HEK293 (cell line): ENCODE measurements around the gene FBXW11.

Experiments
- CTCF ChIA-PET: fragments of 350-600 bp; formaldehyde crosslinking; extraction: SDS; loops from one replicate; lab custom pipeline; 2021; ENCODE audit warnings: antibody characterized with exemption; lab: Yijun Ruan, JAX
- POLR2A ChIA-PET: fragments of 300-600 bp; formaldehyde crosslinking; extraction: SDS; loops from one replicate; lab custom pipeline; 2020; ENCODE audit warnings: antibody characterized with exemption, inconsistent platforms; lab: Yijun Ruan, JAX
- H3K27ac ChIP-seq: fragments of 200-500 bp; sonication (Bioruptor generic); 2 replicates; pipeline ENCODE4 v1.5.1; 2014; ENCODE audit warnings: low read depth, low read length, control low read depth, inconsistent platforms; ENCODE audit errors: extremely low read depth
- H3K36me3 ChIP-seq, 2 experiments: fragments of 200-500 bp in 1 of 2; sonication (Bioruptor generic) in 1 of 2; 1 replicate in 1 of 2; 2 replicates in 1 of 2; pipeline ENCODE4 v1.5.1; 2014 to 2017; ENCODE audit warnings: inconsistent platforms in 2 of 2, low read length in 2 of 2; ENCODE audit not compliant: control insufficient read depth in 2 of 2, insufficient read depth in 1 of 2
- H3K4me1 ChIP-seq: fragments of 200-500 bp; sonication (Bioruptor generic); 2 replicates; pipeline ENCODE4 v1.5.1; 2014; ENCODE audit warnings: mild to moderate bottlenecking, low read length, inconsistent platforms; ENCODE audit not compliant: control insufficient read depth, insufficient read depth
- H3K4me3 ChIP-seq: 2 replicates; pipeline ENCODE4 v1.5.1; 2011; ENCODE audit warnings: low read depth, mild to moderate bottlenecking, control low read depth, low read length, moderate library complexity
- H3K9me3 ChIP-seq: fragments of 200-500 bp; sonication (Bioruptor generic); 2 replicates; pipeline ENCODE4 v1.5.1; 2014; ENCODE audit warnings: low read depth, low read length, inconsistent platforms; ENCODE audit not compliant: control insufficient read depth, insufficient read depth
- BCL11B ChIP-seq: fragments of 450-650 bp; formaldehyde crosslinking; IDR thresholded peaks from 2 replicates; pipeline ENCODE4 v1.5.1; 2016; ENCODE audit warnings: low read depth, missing biosample characterization, missing genetic modification characterization
- CTCF ChIP-seq: fragments of 450-650 bp; formaldehyde crosslinking; IDR thresholded peaks from 2 replicates; pipeline ENCODE4 v1.5.1; 2016; ENCODE audit warnings: missing biosample characterization, missing genetic modification characterization
- FEZF1 ChIP-seq: fragments of 450-650 bp; formaldehyde crosslinking; IDR thresholded peaks from 2 replicates; pipeline ENCODE4 v1.5.1; 2016; ENCODE audit warnings: missing biosample characterization, missing genetic modification characterization
- GFI1B ChIP-seq: fragments of 450-650 bp; formaldehyde crosslinking; IDR thresholded peaks from 2 replicates; pipeline ENCODE4 v1.5.1; 2016; ENCODE audit warnings: missing biosample characterization, missing genetic modification characterization
- OSR2 ChIP-seq: fragments of 450-650 bp; formaldehyde crosslinking; IDR thresholded peaks from 2 replicates; pipeline ENCODE4 v1.5.1; 2016; ENCODE audit warnings: missing biosample characterization, missing genetic modification characterization
- ZIC2 ChIP-seq: fragments of 450-650 bp; formaldehyde crosslinking; IDR thresholded peaks from 2 replicates; pipeline ENCODE4 v1.5.1; 2016; ENCODE audit warnings: missing biosample characterization, missing genetic modification characterization
- ZNF10 ChIP-seq: fragments of 450-650 bp; formaldehyde crosslinking; IDR thresholded peaks from 2 replicates; pipeline ENCODE4 v1.5.1; 2017; ENCODE audit warnings: missing biosample characterization, missing genetic modification characterization
- ZNF202 ChIP-seq: fragments of 450-650 bp; formaldehyde crosslinking; IDR thresholded peaks from 2 replicates; pipeline ENCODE4 v1.5.1; 2016; ENCODE audit warnings: missing biosample characterization, missing genetic modification characterization, borderline replicate concordance
- ZNF248 ChIP-seq: fragments of 450-650 bp; formaldehyde crosslinking; IDR thresholded peaks from 2 replicates; pipeline ENCODE4 v1.5.1; 2017; ENCODE audit warnings: missing biosample characterization, missing genetic modification characterization
- ZNF391 ChIP-seq: fragments of 450-650 bp; formaldehyde crosslinking; IDR thresholded peaks from 2 replicates; pipeline ENCODE4 v1.5.1; 2016; ENCODE audit warnings: low read depth, missing biosample characterization, missing genetic modification characterization, borderline replicate concordance
- ZNF747 ChIP-seq: fragments of 450-650 bp; formaldehyde crosslinking; IDR thresholded peaks from 2 replicates; pipeline ENCODE4 v1.5.1; 2016; ENCODE audit warnings: missing biosample characterization, missing genetic modification characterization
- ZXDB ChIP-seq: fragments of 450-650 bp; formaldehyde crosslinking; IDR thresholded peaks from 2 replicates; pipeline ENCODE4 v1.5.1; 2016; ENCODE audit warnings: missing biosample characterization, missing genetic modification characterization
- TF ChIP-seq, protein P1 (sequence below): fragments of 450-650 bp; formaldehyde crosslinking; IDR thresholded peaks from 2 replicates; pipeline ENCODE4; 2016; ENCODE audit warnings: missing biosample characterization, missing genetic modification characterization
- TF ChIP-seq, protein P2 (sequence below): fragments of 450-650 bp; IDR thresholded peaks from 2 replicates; pipeline ENCODE4 v1.5.1; 2018; ENCODE audit warnings: missing biosample characterization, mild to moderate bottlenecking, missing genetic modification characterization
- TF ChIP-seq, protein P3 (sequence below): fragments of 450-650 bp; formaldehyde crosslinking; IDR thresholded peaks from 2 replicates; pipeline ENCODE4 v1.5.1; 2016; ENCODE audit warnings: missing biosample characterization, missing genetic modification characterization

Gene FBXW11

GRCh38 chr5:172049226-172049796 is 42.9 kb upstream of the FBXW11 start:
- no peaks in the 10 kb centered on the region for H3K9me3 ChIP-seq
- CTCF ChIA-PET = no interaction called here
- H3K27ac ChIP-seq = no peak overlapping the region
- no peaks in the 10 kb centered on the region for H3K4me1 ChIP-seq
- peaks cover 0 to 17% of the 10 kb centered on the region in 2 experiments; a peak in 2 of 3 replicates for H3K36me3 ChIP-seq
- H3K4me3 ChIP-seq = no peak overlapping the region
- no peak for TF ChIP-seq ZNF248 (tag by site-specific recombination)
- TF ChIP-seq, protein P1, sequence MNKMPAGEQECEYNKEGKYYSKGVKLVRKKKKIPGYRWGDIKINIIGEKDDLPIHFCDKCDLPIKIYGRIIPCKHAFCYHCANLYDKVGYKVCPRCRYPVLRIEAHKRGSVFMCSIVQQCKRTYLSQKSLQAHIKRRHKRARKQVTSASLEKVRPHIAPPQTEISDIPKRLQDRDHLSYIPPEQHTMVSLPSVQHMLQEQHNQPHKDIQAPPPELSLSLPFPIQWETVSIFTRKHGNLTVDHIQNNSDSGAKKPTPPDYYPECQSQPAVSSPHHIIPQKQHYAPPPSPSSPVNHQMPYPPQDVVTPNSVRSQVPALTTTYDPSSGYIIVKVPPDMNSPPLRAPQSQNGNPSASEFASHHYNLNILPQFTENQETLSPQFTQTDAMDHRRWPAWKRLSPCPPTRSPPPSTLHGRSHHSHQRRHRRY (tag by site-specific recombination) = no peak
- no peak for TF ChIP-seq ZXDB (tag by site-specific recombination)
- TF ChIP-seq, protein P2, sequence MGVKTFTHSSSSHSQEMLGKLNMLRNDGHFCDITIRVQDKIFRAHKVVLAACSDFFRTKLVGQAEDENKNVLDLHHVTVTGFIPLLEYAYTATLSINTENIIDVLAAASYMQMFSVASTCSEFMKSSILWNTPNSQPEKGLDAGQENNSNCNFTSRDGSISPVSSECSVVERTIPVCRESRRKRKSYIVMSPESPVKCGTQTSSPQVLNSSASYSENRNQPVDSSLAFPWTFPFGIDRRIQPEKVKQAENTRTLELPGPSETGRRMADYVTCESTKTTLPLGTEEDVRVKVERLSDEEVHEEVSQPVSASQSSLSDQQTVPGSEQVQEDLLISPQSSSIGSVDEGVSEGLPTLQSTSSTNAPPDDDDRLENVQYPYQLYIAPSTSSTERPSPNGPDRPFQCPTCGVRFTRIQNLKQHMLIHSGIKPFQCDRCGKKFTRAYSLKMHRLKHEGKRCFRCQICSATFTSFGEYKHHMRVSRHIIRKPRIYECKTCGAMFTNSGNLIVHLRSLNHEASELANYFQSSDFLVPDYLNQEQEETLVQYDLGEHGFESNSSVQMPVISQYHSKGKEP (tag by site-specific recombination) = no peak
- no peak for TF ChIP-seq OSR2
- no peak for TF ChIP-seq ZNF747 (tag by site-specific recombination)
- no peak for TF ChIP-seq BCL11B (tag by site-specific recombination)
- TF ChIP-seq GFI1B (tag by site-specific recombination) = no peak
- TF ChIP-seq CTCF (tag by site-specific recombination) = no peak
- POLR2A ChIA-PET = no interaction called here

DNA sequence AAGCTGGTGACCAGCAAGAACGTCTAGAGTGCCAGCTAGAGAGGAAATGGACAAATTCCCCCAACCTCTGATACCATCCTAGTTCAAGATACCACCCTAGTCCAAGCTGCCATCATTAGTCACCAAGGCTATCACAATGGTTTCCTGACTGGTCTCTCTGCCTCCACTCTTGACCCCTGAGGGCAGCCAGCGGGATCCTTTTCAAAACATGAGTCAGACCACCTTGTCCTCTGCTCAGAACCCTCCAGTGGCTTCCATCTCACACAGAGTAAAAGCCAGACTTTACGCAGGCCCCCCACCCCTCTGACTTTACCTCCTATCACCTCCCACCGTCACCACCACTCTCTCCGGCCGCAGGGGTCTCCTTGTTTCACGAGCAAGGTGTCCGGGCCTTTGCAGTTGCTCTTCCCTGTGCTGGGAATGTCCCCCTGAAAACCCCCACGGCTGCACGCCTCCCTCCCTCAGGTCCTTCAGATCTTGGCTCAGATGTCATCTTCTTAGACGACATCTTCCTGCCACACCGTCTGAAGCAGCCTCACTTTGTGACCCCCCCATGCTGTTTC is 42.2 kb upstream of the FBXW11 start:
- no peaks in the 10 kb centered on the region for H3K4me1 ChIP-seq
- POLR2A ChIA-PET = no interaction called here
- H3K9me3 ChIP-seq = no peaks in the 10 kb centered on the region
- CTCF ChIA-PET = interaction anchor here (1.5 kb wide), 1 partner anchor 10 kb away, joined by 10 read pairs; no protein-coding TSS in a partner anchor
- H3K4me3 ChIP-seq = no peak overlapping the region
- H3K36me3 ChIP-seq = peaks cover 0 to 17% of the 10 kb centered on the region in 2 experiments; a peak in 2 of 3 replicates
- no peak overlapping the region for H3K27ac ChIP-seq
- TF ChIP-seq ZIC2 (tag by site-specific recombination) (peak; percentile 49; the same call in 1 of the 2 replicates), ZNF391 (no peak)

- Histone ChIP-seq H3K9me3 (no peaks in the 10 kb centered on the region), H3K27ac (no peak overlapping the region), H3K36me3 (peaks cover 0 to 17% of the 10 kb centered on the region in 2 experiments; a peak in 2 of 3 replicates), H3K4me3 (no peak overlapping the region), H3K4me1 (no peaks in the 10 kb centered on the region)
- TF ChIP-seq ZNF202 (tag by site-specific recombination) = no peak
- peak; percentile 83; the same call in 1 of the 2 replicates for TF ChIP-seq ZNF10
- CTCF ChIA-PET = interaction anchor here (0.7 to 1.5 kb wide), 2 partner anchors 11 to 67 kb away, joined by 5 to 10 read pairs; no protein-coding TSS in a partner anchor
- POLR2A ChIA-PET = no interaction called here
These were observed 41.7 kb upstream of the FBXW11 start for GRCh38 chr5:172048170-172048422.

- no peak overlapping the region for H3K27ac ChIP-seq
- peaks cover 0 to 6% of the 10 kb centered on the region in 2 experiments; a peak in 2 of 3 replicates for H3K36me3 ChIP-seq
- CTCF ChIA-PET = interaction anchor here (0.6 to 1.1 kb wide), 2 partner anchors 138 to 142 kb away, joined by 3 to 7 read pairs; partner anchors contain the start of gene STK10
- no peaks in the 10 kb centered on the region for H3K4me1 ChIP-seq
- H3K4me3 ChIP-seq = no peak overlapping the region
- POLR2A ChIA-PET = interaction anchor here (0.7 kb wide), 1 partner anchor 583 kb away, joined by 4 read pairs; no protein-coding TSS in a partner anchor
- no peaks in the 10 kb centered on the region for H3K9me3 ChIP-seq
- no peak for TF ChIP-seq FEZF1 (tag by site-specific recombination)
- TF ChIP-seq, protein P3, sequence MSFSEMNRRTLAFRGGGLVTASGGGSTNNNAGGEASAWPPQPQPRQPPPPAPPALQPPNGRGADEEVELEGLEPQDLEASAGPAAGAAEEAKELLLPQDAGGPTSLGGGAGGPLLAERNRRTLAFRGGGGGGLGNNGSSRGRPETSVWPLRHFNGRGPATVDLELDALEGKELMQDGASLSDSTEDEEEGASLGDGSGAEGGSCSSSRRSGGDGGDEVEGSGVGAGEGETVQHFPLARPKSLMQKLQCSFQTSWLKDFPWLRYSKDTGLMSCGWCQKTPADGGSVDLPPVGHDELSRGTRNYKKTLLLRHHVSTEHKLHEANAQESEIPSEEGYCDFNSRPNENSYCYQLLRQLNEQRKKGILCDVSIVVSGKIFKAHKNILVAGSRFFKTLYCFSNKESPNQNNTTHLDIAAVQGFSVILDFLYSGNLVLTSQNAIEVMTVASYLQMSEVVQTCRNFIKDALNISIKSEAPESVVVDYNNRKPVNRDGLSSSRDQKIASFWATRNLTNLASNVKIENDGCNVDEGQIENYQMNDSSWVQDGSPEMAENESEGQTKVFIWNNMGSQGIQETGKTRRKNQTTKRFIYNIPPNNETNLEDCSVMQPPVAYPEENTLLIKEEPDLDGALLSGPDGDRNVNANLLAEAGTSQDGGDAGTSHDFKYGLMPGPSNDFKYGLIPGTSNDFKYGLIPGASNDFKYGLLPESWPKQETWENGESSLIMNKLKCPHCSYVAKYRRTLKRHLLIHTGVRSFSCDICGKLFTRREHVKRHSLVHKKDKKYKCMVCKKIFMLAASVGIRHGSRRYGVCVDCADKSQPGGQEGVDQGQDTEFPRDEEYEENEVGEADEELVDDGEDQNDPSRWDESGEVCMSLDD (tag by site-specific recombination) = no peak
These were observed 40.2 kb upstream of the FBXW11 start for GRCh38 chr5:172046593-172046992.
